Right cardiac atrium (tissue), 5 donors: ENCODE data around the gene HMBS. TPM values are rescaled to one million over a fixed set of nuclear protein-coding genes. Genes with fewer than 3 reads are reported as not detected.
"Not testable (repeated sequence)": the region's sequence is repeated elsewhere in the genome, so short reads cannot be mapped to it uniquely, and the experiment has no call there.

Source experiments
- ATAC-seq, 2 donors: fragments of 200-7000 bp; cut with Tn5 transposase; one replicate each; pipeline versions ENCODE4 v1.8.0 to v1.9.1; 2020; ENCODE audit warnings: moderate library complexity in 2 of 2, mild to moderate bottlenecking in 1 of 2
- DNase-seq, 3 donors: peaks; one replicate each; pipeline ENCODE4 v3.0.0-alpha.2; 2020
- H3K27ac ChIP-seq: one replicate; pipeline ENCODE4 v1.5.1; 2013; ENCODE audit warnings: mild to moderate bottlenecking, low read length, control low read depth, moderate library complexity
- H3K27me3 ChIP-seq: one replicate; pipeline ENCODE4 v1.6.1; 2013; ENCODE audit not compliant: control insufficient read depth, insufficient read depth
- H3K4me1 ChIP-seq: one replicate; pipeline ENCODE4 v1.6.1; 2013; ENCODE audit warnings: low read length; ENCODE audit not compliant: control insufficient read depth, insufficient read depth
- H3K4me3 ChIP-seq: one replicate; pipeline ENCODE4 v1.5.1; 2013; ENCODE audit warnings: low read length, control low read depth
- H3K9me3 ChIP-seq: one replicate; pipeline ENCODE4 v1.6.1; 2013; ENCODE audit warnings: low read length; ENCODE audit not compliant: control insufficient read depth
- WGBS: extraction: QIAGEN DNeasy Blood & Tissue Kit; methylation state at CpG from one replicate; pipeline ENCODE4 v1.1.7; 2013; 5-methylcytosine and 5-hydroxymethylcytosine counted together
- intact Hi-C, 4 donors: fragments of 100-400 bp; cut with DNase I; formaldehyde crosslinking; loops; one replicate each; pipeline versions ENCODE4 v1.11.0 to v1.14.0; 2022 to 2023
- polyA plus RNA-seq: library from polyadenylated mRNA; stranded (reverse); fragments of 200-250 nt; gene quantifications from one replicate; pipeline ENCODE4 v1.2.3, GENCODE V29; 2013
- total RNA-seq, 4 donors: library from RNA; stranded (reverse); fragmentation: NEBNext Ultra II Directional; extraction: Animal tissue kit (Norgen Biotek cat#: 25700); gene quantifications; one replicate each; pipeline ENCODE4 v1.2.1, GENCODE V29; 2021
- donor health status: healthy with polysubstance abuse.
- donor health status: DM: no; HTN: yes; CAD: no.
- donor health status: DM: no; HTN: no; CAD: no.
- donor health status: DM: no; HTN: yes; CAD: no; lungs with severe emphysema.
- donor health status: DM: yes; HTN: yes; CAD: no.

HMBS gene
- total and polyA plus RNA-seq, 5 donors = 17.3 to 28.0 (median 25.3) TPM

- intact Hi-C loops = no loop called here
These were observed 17.2 kb downstream of the HMBS start, which contains the start of gene DPAGT1 for GRCh38 chr11:119101759-119102423. DPAGT1 (minus strand) TSS chr11:119101853; CDS start chr11:119101655, 198 bp downstream.

GRCh38 chr11:119103161-119103664 lies 18.5 kb downstream of the HMBS start:
- Histone ChIP-seq H3K4me3 (peak overlapping the region; percentile 87), H3K4me1 (peaks cover 12% of the 10 kb centered on the region), H3K27ac (peak overlapping the region; percentile 73)
- DNase-seq, ATAC-seq, H3K9me3 ChIP-seq, intact Hi-C loops, H3K27me3 ChIP-seq: not testable (repeated sequence)
- 81% methylated on average over 18 of the region's 18 CpGs for WGBS

More at GRCh38 chr11:119101759-119102423, 17.2 kb downstream of the HMBS start, which contains the start of gene DPAGT1:
- Histone ChIP-seq H3K4me3 (peak within 1 kb of the TSS; percentile 87), H3K4me1 (peaks cover 12% of the 10 kb centered on the region), H3K27ac (peak within 1 kb of the TSS; percentile 96), H3K27me3 (no peaks in the 10 kb centered on the region), H3K9me3 (no peaks in the 10 kb centered on the region)
- WGBS = under 1% methylated on average over 32 of the region's 32 CpGs
- ATAC-seq = peak; percentile 95 to 96
- peak; percentile 91 to 94 (median 93) for DNase-seq

GRCh38 chr11:119103793-119104192 lies 19.1 kb downstream of the HMBS start:
- intact Hi-C loops = no loop called here
- no peak for ATAC-seq
- Histone ChIP-seq H3K4me3 (no peak overlapping the region), H3K27me3 (no peaks in the 10 kb centered on the region), H3K4me1 (peaks cover 12% of the 10 kb centered on the region), H3K27ac (no peak overlapping the region), H3K9me3 (no peaks in the 10 kb centered on the region)
- 55% methylated on average over 4 of the region's 4 CpGs for WGBS
- no peak for DNase-seq

DNA sequence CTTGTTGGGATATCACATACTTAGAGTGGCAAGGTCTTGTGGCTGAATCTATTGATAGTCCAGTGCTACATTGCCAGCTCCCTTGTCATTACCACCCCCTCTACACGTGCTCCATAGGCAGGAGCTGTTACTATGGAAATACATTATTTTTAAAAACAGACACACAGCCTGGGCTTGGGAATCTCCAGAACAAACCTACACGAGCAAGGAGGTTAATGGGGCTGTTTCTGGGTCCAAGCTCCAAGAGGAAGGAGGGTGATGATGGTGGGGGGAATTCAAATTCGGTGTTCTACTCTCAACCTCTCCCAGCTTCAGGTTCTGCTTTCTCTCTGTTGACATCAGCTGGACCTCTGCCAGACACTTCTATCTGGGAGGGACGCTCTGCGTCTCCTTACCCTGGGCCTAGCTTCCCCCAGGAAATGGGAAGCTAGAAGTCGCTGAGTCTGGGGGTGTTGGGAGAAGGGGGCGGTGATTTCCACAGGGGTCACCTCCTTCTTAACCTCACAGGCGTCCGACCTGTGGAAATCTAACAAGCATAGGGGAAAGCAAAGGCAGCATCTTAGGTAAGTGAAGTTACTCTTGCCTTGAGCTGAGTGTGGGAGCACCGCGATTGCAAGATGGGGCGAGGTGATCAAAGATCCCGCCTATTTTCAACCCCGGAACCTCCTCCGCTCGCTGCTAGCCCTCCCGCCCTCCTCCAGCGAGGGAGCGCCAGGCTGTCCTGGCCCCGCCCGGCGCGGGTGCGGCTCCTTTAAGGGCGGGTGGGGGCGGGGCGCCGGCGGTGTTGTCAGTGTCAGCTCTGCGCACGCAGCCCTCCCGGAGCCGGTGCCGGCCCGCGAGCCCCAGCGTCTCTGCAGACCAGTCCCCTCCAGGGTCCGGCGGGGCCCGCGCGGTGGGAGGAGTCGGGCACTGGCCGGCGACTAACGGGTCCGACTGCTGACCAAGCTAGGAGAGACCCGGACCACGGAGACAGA lies 22.2 kb downstream of the HMBS start, which contains the start of gene C2CD2L:
TSS of gene C2CD2L (plus strand) at position 781 of the 974 bp plus-strand sequence. CDS start 398 bp downstream, outside the sequence.
- Histone ChIP-seq H3K4me1 (peaks cover 5% of the 10 kb centered on the region), H3K9me3 (no peaks in the 10 kb centered on the region), H3K4me3 (peak within 1 kb of the TSS; percentile 99), H3K27ac (peak within 1 kb of the TSS; percentile 89), H3K27me3 (no peaks in the 10 kb centered on the region)
- under 1% methylated on average over 49 of the region's 49 CpGs for WGBS
- peak; percentile 94 for ATAC-seq
- peak; percentile 93 to 98 (median 97) for DNase-seq
- intact Hi-C loops = no loop called here

DNA sequence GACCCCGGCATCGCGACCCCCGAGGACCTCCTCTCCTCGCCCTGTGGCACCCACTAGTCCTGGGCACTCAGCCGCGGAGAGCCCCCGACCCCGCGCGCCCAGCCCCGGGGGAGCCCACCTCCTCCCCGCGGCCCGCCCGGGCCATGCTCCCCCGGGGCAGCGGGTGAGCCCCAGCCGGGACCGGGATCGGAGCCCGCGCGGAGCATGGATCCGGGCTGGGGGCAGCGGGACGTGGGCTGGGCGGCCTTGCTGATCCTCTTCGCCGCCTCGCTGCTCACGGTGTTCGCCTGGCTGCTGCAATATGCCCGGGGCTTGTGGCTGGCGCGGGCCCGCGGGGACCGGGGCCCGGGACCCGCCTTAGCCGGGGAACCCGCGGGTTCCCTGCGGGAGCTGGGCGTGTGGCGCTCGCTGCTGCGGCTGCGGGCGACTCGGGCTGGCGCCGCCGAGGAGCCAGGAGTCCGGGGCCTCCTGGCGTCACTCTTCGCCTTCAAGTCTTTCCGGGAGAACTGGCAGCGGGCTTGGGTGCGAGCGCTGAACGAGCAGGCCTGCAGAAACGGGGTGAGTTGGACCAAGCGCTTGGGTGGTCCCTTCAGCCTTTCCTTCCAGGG lies 23.0 kb downstream of the HMBS start:
- Histone ChIP-seq H3K27ac (peak overlapping the region; percentile 89), H3K4me3 (peak overlapping the region; percentile 99), H3K27me3 (no peaks in the 10 kb centered on the region), H3K9me3 (no peaks in the 10 kb centered on the region), H3K4me1 (peaks cover 5% of the 10 kb centered on the region)
- DNase-seq = peak in 2 of 3 donors; percentile 63 to 71
- under 1% methylated on average over 65 of the region's 65 CpGs for WGBS
- intact Hi-C loops = no loop called here
- ATAC-seq = peak in 1 of 2 donors; percentile 26

DNA sequence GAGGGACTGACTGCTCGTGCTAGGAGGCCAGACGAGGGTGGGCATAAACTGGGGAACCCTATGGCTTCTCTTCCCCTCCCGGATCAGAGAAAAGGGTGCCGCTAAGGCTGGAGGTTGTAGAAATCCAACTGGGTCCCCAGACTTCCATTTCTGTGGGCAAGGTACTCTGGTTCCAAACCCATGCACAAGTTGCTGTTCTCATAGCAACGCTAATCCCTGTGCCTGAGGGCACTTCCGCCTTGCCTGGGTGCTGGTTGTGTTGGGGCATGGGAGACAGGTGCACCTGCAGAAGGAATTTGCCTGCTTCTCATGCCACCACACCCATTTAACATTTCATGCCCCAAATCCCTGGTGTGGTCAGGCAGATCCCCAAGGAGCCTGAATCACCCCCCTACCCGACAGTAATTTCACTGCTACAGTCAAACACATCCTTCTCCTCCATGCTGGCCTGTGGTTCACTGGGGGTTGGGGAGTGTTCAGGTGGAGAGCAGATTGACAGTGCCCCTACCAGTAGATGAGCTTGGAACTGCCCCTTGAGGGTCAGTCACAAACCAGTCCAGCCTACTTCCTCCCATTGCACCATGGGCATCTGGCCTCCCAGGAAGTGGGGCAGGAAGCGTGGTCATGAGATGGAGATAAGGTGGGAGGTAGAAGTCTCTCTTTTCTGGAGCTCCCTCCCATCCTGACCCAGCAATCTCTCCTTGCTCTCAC lies 23.6 kb downstream of the HMBS start:
- peak overlapping the region; percentile 99 for H3K4me3 ChIP-seq
- intact Hi-C loops = no loop called here
- DNase-seq (peak in 1 of 3 donors; percentile 53), ATAC-seq (peak in 1 of 2 donors; percentile 1)
- H3K9me3 ChIP-seq = no peaks in the 10 kb centered on the region
- H3K27ac ChIP-seq = no peak overlapping the region
- no peaks in the 10 kb centered on the region for H3K27me3 ChIP-seq
- WGBS = 17% methylated on average over 8 of the region's 8 CpGs
- peaks cover 5% of the 10 kb centered on the region for H3K4me1 ChIP-seq

GRCh38 chr11:119108857-119109221 lies 24.2 kb downstream of the HMBS start:
- no peak for DNase-seq
- no peak for ATAC-seq
- H3K27ac ChIP-seq = no peak overlapping the region
- no peak overlapping the region for H3K4me3 ChIP-seq
- H3K9me3 ChIP-seq = no peaks in the 10 kb centered on the region
- H3K27me3 ChIP-seq = no peaks in the 10 kb centered on the region
- WGBS = 81% methylated on average over 2 of the region's 2 CpGs
- peaks cover 5% of the 10 kb centered on the region for H3K4me1 ChIP-seq
- intact Hi-C loops = no loop called here

DNA sequence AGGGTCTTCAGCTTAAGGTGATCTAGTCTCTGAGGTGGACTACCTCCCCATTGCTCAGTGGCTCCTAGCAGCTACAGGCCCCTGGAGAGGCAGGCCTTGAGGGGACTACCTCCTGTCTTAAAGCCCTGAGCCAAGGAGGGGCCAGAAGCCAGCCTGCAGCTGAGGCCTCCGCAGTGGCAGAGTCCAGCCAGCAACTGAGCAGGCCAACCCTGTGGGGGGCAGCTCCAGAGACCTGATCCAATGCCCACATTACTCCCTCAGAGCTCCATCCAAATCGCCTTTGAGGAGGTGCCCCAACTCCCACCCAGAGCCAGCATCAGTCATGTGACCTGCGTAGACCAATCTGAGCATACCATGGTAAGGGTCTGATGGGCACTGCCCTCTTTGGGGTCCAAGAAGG lies 25.2 kb downstream of the HMBS start:
- Histone ChIP-seq H3K4me3 (no peak overlapping the region), H3K9me3 (no peaks in the 10 kb centered on the region), H3K27ac (no peak overlapping the region), H3K27me3 (no peaks in the 10 kb centered on the region), H3K4me1 (peaks cover 5% of the 10 kb centered on the region)
- intact Hi-C loops = no loop called here
- no peak for ATAC-seq
- DNase-seq = no peak
- 87% methylated on average over 3 of the region's 3 CpGs for WGBS

GRCh38 chr11:119110439-119110838 lies 25.8 kb downstream of the HMBS start:
- Histone ChIP-seq H3K4me3 (no peak overlapping the region), H3K4me1 (peaks cover 5% of the 10 kb centered on the region), H3K27ac (no peak overlapping the region), H3K27me3 (no peaks in the 10 kb centered on the region), H3K9me3 (no peaks in the 10 kb centered on the region)
- intact Hi-C loops = no loop called here
- 82% methylated on average over 10 of the region's 10 CpGs for WGBS
- no peak for DNase-seq
- no peak for ATAC-seq

- DNase-seq (no peak), ATAC-seq (no peak)
- intact Hi-C loops = no loop called here
- WGBS = 92% methylated on average over 11 of the region's 11 CpGs
- Histone ChIP-seq H3K4me3 (no peak overlapping the region), H3K27ac (no peak overlapping the region), H3K4me1 (peaks cover 4% of the 10 kb centered on the region), H3K27me3 (no peaks in the 10 kb centered on the region), H3K9me3 (no peaks in the 10 kb centered on the region)
These were observed 26.8 kb downstream of the HMBS start for GRCh38 chr11:119111361-119111925.
